ENCODE data around the gene CTDP1.
A peak's percentile ranks its signal among the peaks of the same experiment; 100 is the strongest.

The CTDP1 gene

DNA sequence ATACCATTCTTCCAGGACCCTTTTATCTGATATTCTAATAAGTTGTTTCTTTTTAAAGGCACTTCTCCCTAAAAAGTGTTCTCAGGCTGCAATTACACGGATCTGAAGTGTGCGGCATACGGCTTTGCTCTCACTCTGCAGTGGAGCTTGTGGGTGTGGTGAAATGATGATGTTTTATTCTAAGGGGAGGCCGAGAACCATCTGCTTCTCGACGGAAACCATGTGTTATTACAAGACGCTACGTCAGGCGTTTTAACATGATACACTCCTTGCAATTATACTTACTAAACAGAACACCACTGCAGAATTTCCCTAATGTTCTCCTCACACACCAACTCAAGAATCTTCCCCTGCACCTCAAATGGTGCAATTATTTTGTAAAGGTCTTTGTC is 34.9 kb upstream of the CTDP1 start:
- no peak for DNase-seq

DNA sequence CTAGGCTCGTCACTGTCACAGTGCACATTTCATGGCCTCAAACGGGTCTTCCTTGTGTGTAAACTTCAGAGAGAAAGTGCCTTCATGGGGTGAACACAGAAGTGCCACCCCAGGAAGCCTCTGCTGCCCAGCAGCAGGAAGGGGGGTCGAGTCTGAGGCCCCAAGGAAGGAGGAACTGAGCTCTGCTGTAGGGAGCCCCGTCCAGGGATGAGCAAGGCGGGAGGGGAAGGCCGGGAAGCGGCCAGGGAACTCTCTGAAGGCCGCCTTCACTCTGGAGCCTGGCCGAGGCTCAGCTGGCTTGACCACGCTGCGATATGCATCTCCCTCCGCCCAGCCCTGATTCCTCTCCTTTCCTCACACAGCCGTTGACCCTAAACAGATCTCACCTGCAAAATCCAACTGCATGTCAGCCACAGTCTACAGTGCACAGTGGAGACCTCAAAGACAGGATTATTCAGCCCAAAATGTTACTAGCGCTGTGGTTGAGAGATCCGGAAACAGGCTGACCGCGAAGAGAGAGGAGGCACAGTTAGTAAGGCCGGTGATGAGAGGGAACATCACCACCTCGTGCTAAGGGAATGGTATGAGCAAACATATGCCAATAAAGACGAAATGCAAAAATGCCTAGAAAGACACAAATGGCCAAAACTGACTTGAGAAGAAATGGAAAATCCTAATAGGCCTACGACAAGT is 34.2 kb upstream of the CTDP1 start:
- DNase-seq, result no peak

DNA sequence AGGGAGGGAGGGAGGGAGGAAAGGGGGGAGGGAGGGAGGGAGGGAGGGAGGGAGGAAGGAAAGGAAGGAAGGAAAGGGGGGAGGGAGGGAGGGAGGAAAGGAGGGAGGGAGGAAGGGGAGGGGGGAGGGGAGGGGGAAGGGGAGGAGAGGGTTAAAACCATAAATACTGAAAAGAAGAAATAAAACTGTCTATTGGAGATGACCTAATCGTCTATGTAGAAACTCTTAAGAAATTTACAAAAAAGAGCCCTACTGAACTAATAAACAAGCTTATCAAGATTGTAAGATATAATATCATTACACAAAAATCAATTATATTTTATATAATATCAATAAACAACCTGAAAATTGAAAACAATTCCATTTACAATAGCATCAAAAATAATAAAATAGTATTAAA is 32.3 kb upstream of the CTDP1 start:
- no peak for DNase-seq

DNA sequence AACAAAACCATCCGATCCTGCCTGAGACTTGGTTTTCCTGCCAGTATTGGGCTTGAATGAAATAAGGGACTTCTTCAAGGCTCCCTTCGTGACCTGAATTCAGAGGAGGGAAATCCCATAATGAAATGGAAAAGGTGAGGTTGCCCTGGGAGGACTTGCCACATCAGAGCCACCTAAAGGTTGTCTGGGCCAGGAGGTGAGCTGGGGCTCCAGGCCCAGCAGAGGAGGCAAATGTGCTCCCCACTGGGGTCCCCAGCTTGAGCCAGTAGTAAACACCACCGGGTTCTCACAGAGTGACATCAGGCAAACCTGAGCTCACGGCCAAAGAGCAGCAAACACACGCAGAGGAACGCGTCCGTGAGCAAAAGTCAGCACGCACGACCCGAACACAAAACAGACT is 28.6 kb upstream of the CTDP1 start:
- no peak for DNase-seq

DNA sequence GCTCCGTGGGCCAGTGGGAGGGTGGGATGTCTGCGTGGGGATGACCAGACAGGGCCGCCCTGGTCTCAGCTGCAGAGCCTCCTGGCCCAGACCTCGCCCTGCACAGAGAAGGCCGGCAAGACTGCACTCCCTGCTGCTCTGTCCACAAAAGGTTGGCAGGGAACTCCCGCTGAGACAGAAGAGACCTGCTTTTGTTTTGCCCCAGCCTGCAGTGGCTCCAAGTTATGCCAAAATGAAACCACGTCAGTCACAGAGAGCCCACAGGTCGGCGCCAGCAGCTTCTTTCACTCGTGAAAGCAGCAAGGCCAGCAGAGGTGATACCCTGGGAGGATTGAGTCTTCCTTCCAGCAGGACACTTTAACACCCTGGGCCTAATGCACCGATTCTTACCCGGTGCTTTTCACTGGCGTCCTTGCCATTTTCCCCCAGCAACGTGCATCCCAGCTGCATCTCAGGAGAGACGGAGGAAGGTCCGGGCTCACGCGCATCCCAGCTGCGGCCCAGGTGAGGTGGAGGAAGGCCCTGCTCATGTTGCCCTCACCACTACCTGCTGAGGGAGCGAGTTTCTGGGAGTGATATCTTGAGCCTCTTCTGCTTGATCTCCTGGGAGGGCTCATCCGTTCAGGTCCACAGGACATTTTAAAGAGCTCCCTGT is 22.1 kb upstream of the CTDP1 start:
- DNase-seq, result no peak

DNA sequence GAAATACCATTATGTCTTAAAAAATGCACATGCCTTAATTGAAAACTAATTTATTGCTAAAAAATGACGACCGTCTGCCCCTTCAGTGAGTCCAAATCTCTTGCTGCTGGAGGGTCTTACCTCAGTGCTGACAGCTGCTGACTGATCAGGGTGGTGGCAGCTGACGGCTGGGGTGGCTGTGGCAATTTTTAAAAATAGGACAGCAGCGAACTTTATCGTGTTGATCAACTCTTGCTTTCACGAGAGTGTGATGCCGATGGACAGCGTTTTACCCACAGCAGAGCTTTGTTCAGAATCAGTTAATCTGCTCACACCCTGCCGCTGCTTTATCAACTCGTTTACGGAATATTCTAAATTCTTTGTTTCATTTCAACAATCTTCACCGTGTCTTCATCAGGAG is 21.2 kb upstream of the CTDP1 start:
- DNase-seq, result no peak

DNA sequence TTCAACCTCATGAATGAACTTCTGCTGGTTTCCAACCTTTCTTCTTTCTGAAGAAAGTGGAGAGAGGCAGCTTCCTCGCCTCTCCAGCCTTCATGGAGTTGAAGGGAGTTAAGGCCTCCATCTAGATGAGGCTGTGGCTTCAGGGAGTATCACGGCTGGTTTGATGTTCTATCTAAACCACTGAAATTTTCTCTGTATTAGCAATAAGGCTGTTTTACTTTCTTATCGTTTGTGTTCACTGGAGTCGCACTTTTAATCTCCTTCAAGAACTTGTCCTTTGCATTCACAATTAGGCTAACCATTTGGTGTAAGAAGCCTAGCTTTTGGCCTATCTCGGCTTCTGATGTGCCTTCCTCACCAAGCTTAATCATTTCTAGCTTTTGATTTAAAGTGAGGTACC is 19.9 kb upstream of the CTDP1 start:
- no peak for DNase-seq

DNA sequence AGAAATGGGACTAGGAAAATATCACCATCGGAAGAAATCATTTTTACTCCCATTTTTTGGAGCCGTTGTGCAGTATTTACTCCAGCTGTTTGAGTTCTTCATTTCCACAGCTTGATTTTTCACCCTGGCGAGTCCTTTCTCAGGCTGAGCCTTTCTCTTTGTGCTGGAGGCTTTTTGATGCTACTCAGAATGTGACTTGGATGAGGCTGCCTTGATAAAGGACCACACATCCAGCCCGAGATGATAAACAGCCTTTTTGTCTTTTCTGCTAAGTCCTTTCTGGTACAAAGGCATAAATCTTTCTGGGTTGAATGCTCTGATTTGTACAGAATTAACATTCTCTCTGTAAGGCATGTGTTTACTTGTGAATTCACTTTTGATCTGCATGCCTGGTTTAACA is 17.6 kb upstream of the CTDP1 start:
- no peak for DNase-seq

DNA sequence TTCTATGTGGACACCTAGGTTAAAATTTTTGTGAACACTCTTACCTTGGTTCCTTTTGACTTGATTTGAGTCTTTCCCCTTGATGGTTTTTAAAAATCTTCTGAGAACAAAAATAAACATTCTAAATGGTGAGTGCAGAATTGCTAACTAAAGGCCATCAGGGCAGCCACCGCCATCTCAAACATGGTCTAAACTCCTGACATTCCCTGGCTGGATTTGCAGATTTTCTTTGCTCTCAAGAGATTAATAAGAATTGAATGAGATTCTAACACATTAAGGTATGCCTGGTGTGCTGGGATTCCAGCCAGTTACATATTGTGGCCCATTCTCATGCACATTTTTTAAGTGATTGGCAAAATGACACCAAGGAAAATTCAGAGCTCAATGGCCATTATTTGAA is 17.2 kb upstream of the CTDP1 start:
- DNase-seq, result no peak

DNA sequence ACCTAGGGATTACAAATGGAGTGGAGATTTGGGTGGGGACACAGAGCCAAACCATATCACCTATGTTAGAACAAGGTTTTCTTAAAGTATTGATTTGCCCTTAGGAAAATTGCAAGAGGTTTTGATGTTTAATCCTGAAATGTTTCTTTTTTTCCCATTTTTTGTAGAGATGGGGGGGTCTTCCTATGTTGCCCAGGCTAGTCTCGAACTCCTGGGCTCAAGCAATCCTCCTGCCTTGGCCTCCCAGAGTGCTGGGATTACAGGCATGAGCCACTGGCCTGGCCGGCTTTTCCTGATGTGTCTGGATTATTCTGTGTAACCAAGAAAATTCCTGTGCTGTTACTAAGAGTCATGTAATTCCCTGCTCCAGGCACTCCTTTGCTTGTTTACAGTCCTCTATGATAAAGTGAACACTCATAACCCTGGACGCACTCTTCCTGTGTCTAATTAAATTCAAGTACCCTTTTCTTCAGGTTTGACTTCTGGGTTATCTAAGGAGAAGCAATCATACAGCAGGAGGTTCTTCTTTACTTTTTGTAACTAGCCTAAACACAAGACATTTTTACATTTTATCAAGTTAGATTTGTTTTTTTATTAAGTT is 15.0 kb upstream of the CTDP1 start:
- no peak for DNase-seq

DNA sequence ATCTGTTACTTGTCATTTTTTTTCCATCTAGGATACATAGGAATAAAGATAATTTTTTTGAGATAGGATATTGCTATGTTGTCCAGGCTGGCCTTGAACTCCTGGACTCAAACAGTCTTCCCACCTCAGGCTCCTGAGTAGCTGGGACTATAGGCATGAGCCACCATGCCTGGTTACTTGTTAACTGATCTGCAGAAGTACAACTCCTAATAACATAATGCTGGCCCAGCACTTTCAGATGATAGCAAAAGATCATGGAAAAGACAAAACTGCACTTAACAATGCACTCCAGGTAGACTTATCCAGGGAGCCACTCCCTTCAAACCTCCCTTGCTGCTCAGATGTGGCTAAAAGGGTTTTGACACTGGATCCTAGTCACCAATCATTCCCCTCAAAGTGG is 11.4 kb upstream of the CTDP1 start:
- no peak for DNase-seq

DNA sequence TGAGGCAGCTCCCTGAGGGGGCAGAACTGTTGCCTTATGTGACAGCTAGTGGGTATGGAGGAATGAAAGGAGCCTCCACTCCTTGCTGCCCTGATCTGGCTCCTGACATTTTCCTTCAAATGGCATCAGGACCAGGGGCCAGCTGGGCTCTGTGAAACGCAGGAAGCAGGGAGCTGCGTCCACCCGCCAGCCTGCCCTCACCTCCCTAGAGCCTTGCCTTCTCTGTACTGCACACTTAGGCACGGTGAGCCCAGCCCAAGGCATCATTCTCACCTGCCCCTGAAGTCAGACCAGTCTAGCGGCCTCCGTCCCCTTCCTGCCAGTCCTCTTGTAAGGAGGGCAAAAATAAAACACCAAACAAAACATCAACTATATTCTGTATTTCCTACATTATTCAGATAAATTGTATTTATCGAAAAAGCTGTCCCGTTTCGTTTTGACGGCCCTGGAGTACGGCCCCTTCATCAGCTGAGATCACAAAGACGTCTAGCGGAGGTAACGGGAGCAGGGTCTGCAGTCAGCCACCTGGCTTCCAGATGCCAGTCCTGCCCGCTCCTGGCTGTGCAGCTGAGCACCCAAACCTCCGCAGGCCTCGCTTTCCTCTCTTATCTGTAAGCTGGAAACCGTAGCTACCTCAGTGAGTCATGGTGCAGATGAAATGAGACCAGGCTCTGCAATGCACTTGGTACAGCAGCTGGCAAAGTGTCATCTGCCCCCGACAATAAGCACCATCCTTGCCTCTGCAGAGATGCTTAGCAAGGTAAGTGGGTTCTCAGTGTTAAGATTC is 6.9 kb upstream of the CTDP1 start:
- DNase-seq, result no peak

DNA sequence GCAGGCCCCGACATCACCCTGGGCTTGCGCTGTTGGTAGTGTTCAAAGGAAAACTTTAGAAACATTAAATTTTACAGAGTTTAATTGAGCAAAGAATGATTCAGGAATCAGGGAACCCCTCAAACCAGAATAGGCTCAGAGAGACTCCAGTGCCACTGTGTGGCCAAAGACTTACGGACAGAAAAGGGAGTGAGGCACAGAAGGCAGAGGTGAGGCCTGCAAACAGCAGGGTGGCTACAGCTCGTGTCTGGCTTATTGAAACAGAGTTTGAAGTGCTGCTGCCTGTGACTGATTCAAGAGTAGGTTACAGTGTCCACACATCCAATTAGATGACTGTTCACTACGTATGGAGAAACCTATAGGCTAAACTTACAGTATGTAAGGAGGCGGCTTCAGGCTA is 2.4 kb upstream of the CTDP1 start:
- no peak for DNase-seq

DNA sequence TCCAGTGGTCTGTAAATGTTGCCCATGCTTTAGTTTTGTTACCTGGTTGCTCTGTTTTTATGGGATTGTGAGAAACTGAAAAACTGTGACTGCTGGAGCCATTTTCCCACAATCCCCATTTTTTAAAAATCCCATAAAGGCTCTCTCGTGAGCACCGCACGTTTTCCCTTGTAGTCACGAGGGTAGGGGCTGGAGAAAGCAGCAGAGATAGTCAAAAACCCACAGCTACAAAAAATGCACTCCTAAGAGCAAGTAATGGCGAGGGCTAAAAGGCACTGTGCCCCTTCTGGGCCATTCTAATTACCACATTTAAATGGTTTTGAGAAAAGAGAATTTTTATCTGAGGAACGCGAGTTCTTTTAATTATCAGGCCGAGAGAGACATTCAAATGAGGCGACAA is 1.8 kb upstream of the CTDP1 start:
- no peak for DNase-seq

DNA sequence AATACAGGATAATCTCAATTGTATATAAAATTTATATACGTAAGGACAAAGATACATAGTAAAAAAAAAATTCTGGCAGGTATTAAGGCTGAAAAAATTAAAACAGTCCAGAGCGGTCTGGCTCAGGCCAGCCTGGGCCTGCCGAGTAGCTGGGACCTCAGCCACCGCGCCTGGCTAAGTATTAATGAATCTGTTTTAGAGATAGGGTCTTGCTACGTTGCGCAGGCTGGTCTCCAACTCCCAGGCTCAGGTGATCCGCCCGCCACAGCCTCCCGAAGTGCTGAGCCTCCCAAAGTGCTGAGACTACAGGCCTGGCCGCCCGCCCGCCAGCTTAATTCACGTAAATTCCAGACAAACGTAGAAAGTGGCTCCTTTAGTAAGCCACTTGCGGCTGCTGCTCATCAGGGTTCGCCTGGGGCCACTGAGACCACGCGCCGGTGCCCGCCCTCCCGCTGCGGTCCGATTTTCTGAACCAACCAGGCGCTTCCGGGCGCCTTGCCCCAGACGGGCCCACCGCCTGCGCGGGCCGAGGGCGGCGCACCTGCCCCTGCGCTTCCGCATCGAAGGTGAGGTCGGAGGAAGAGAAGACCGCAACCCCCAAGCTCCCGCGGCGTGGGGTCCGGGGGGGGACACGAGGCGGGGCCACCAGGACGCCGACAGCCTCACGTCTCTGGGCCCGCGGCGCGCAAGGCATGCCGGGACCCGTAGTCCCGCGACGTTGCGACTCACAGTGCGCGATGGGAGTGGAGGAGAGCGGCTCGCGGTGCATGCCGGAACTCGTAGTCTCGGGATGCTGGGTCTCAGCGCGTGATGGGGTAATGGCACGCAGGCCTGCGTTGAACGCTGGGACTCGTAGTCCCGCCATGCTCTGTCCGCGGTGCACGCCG is 695 bp upstream of the CTDP1 start:
- DNase-seq, result peak; percentile 99

DNA sequence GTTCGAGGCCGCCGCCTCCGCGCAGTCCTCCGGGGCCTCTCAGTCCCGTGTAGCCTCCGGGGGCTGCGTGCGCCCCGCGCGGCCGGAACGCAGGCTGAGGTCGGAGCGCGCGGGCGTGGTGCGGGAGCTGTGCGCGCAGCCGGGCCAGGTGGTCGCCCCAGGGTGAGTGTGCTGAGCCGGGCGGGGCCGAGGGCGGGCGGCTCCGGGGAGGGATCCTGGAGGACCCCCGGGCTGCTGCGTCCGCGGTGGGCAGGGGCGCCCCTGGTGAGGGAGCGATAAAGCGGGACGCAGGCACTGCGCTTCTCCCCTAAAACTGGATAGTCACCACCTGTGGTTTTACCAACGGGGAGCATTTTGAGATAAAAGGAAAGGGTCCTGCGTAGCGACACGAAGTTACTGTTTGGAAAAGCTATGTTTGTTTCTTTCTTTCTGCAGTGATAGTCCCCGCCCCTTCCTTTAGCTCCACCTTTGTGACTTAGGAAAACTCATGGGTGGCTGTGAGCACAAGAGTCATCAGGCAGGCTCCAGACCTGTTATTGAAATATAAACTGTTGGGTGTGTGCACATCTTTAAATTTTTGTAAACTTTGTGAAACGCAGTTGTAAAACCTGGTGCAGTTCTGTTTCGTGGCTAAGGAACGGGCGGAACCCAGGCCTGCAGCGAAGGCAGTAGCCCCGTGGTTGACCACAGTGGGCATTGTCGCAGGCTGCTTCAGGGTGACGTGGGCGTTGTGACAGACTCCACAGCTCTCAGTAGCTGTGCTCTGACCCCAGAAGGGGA is 687 bp downstream of the CTDP1 start:
- DNase-seq, result peak; percentile 57

DNA sequence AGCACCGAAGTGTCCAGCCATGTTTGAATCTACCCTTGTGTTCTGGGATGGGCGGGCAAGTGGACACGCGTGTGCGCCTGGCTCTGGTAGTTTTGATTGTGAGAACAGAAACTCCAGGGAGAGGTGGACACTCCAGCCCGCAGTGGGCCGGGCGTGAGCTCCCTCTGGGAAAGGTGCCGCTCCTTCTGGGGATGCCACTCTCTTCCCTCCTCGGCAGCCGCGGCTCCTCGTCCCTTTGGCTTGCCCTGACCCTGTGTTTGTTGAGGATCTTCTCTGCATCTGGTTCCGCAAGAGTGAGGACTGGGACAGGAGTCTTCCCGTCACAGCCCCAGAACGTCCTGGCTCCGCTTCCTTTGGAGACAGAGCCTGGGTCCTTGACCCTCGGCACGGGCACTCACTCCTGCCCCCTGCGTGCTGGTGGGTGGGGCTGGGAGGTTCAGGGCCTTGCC is 1.3 kb downstream of the CTDP1 start:
- no peak for DNase-seq

DNA sequence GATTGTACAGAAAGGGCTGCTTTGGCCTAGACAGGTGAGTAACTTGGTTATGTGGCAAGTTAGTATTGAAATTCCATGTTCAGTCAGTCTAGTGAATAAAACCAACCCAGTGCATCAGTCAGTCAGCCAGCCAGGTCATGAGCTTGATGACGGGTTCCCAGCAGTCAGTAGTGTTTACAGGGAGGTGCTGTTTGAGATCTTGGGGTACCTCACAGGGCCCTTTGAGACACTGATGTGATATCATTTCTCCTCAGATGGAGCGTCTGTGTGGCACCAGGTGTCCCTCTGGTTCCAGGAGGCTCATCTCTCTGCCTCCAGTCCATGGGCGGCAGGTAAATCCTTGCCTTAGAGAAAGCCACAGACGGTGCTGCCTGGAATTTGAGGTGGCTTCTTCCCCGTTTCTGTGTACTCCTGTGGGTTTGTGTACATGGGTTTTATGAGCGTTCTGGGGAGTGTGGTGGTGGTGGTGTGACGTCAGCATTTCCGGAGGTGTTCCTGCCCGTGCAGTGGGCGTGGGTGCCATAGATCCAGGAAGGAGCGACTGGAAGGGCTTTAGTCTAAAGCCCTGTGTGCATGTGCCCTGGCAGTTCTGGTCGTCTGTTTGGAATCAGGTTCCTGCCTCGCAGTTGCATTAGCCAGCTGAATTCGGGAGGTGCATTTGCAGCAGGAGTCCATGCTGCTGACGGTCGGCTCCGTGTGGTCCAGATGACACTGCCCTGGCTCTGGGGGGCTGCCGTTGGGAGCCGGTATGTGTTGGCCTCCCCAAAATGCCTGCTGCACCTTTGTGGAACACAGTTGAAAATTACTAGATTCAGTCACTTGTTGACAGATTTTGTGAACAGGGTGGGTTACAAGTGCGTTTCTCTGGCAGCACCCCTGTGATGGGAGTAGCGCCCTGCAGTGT is 2.1 kb downstream of the CTDP1 start:
- peak; percentile 84 for DNase-seq

DNA sequence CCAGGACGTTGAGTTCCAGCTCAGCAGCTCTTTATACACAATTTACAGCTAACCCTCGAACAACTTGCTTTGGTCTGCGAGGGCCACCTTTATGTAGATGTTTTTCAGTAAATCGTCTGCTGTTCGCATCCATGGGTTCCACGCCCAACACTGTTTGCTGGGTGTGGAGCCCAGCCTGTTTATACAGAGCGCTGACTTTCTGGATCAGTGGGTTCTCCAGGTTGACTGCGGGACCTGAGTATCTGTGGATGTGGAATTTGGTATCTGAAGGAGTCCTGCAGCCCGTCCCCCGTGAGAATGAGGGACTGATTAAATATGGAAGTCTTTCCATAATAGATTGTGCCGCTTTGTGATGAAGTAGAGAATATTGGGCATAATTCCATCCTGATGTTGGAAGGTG is 2.9 kb downstream of the CTDP1 start:
- no peak for DNase-seq

DNA sequence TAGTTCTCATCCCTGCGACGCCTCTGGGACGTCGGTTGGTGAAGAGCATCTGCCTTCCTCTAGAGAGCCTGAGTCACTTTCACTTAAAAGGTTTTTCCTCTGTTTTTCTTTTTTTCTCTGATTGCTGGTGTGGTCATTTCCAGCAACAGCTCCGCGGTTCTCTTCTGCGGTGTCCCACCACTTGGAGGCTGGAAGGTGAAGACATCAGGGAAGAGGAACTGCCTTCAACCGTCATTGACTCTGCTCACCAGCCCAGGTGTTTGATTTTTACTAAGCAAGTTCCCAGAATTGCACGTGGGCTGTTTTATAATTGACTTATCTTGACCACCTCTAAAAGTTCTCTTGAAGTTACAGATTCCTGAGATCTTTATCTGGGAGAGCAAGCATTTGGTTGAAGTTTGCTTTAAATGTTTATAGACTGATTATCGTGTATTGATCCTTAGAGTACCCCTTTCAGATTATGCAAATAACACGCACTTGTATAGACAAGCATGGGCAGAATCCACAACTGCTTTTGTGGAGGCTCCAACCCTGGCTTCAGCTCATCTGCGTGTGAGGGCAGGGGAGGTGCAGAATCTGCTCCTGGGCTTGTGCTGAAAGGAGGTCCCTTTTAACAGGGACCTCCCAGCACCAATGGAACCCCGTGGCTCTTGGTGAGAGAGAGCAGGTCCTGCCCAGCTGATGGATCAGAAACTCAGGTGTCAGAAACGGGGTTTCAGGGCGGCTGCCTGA is 3.5 kb downstream of the CTDP1 start:
- DNase-seq, result peak; percentile 89
